GM12878 (cell line): ENCODE data around the gene STXBP3. TPM values are rescaled to one million over a fixed set of nuclear protein-coding genes. Genes with fewer than 3 reads are reported as not detected.

Experiments
- ATAC-seq: fragments of 200-7000 bp; cut with Tn5 transposase; 3 replicates; pipeline ENCODE4 v1.9.1; 2020; ENCODE audit warnings: mild to moderate bottlenecking, moderate library complexity
- BruUV-seq: library from RNA; stranded (reverse); fragments of 400-500 nt; replicated peaks from 2 replicates; lab custom pipeline; 2021; lab: Mats Ljungman, UMichigan
- CTCF ChIA-PET: fragments of 300-600 bp; sonication (Branson Sonifier 250); formaldehyde crosslinking; extraction: SDS; loops from one replicate; lab custom pipeline; 2021; ENCODE audit warnings: inconsistent platforms; lab: Yijun Ruan, JAX
- POLR2A ChIA-PET: fragments of 350-600 bp; formaldehyde crosslinking; extraction: SDS; loops from one replicate; lab custom pipeline; 2021; ENCODE audit warnings: inconsistent platforms; lab: Charles Lee
- RAD21 ChIA-PET: fragments of 300-600 bp; sonication (Branson Sonifier 250); formaldehyde crosslinking; loops from one replicate; lab custom pipeline; 2023; ENCODE audit warnings: antibody characterized with exemption; ENCODE audit not compliant: unreplicated experiment; lab: Charles Lee
- SMC1A ChIA-PET: fragments of 300-600 bp; sonication (Branson Sonifier 250); formaldehyde crosslinking; loops from one replicate; lab custom pipeline; 2023; ENCODE audit not compliant: unreplicated experiment, uncharacterized antibody; lab: Charles Lee
- DNase-seq: peaks from one replicate; pipeline ENCODE4 v3.0.0-alpha.2; 2011; ENCODE audit warnings: low read depth, low spot score
- FAIRE-seq: peaks from 3 replicates; lab custom pipeline; 2011; peaks lifted over from hg19 to GRCh38; lab: Jason Lieb, UNC
- H2AFZ ChIP-seq: 2 replicates; pipeline ENCODE4 v1.6.0; 2011; ENCODE audit warnings: low read depth, low read length, control low read depth; ENCODE audit not compliant: control insufficient read depth
- H3K27ac ChIP-seq: 2 replicates; pipeline ENCODE4 v1.5.1; 2011; ENCODE audit warnings: control low read depth; ENCODE audit not compliant: control insufficient read depth, insufficient read depth
- H3K27me3 ChIP-seq, 2 experiments: replicated peaks in 1 of 2; 2 replicates each; pipeline versions ENCODE4 v1.6.0 to v1.6.1; 2011; ENCODE audit warnings: low read length in 1 of 2; ENCODE audit not compliant: control insufficient read depth in 2 of 2, insufficient read depth in 2 of 2
- H3K36me3 ChIP-seq, 2 experiments: 2 replicates each; pipeline ENCODE4 v1.5.1; 2011; ENCODE audit warnings: low read length in 1 of 2; ENCODE audit not compliant: control insufficient read depth in 2 of 2, insufficient read depth in 2 of 2
- H3K4me1 ChIP-seq: 2 replicates; pipeline ENCODE4 v1.6.1; 2011; ENCODE audit warnings: mild to moderate bottlenecking, low read length, moderate library complexity, mixed read lengths; ENCODE audit not compliant: control insufficient read depth, insufficient read depth
- H3K4me2 ChIP-seq: 2 replicates; pipeline ENCODE4 v1.6.0; 2011; ENCODE audit warnings: control low read depth; ENCODE audit not compliant: control insufficient read depth, insufficient read depth
- H3K4me3 ChIP-seq: fragments of 200-600 bp; sonication (generic); 2 replicates; pipeline ENCODE4 v1.5.1; 2016
- H3K79me2 ChIP-seq: 2 replicates; pipeline ENCODE4 v1.6.0; 2011; ENCODE audit warnings: low read length; ENCODE audit not compliant: control insufficient read depth, insufficient read depth
- H3K9ac ChIP-seq: 2 replicates; pipeline ENCODE4 v1.8.0; 2011; ENCODE audit warnings: low read length, control low read depth, mixed read lengths; ENCODE audit not compliant: control insufficient read depth, insufficient read depth
- H3K9me3 ChIP-seq: replicated peaks from 3 replicates; pipeline ENCODE4 v1.5.1; 2011; ENCODE audit warnings: mild to moderate bottlenecking, low read length; ENCODE audit not compliant: control insufficient read depth, insufficient read depth
- H4K20me1 ChIP-seq: 2 replicates; pipeline ENCODE4 v1.6.0; 2011; ENCODE audit not compliant: control insufficient read depth, insufficient read depth
- BRCA1 ChIP-seq: IDR thresholded peaks from 2 replicates; pipeline ENCODE4 v1.6.1; 2011; ENCODE audit warnings: low read depth, low read length, improper control_type of control experiment
- GABPA ChIP-seq: IDR thresholded peaks from 2 replicates; pipeline ENCODE4 v1.6.1; 2014; ENCODE audit warnings: antibody characterized with exemption, low read depth, mild to moderate bottlenecking, inconsistent platforms
- IRF4 ChIP-seq: IDR thresholded peaks from 2 replicates; pipeline ENCODE4 v1.6.1; 2011; ENCODE audit warnings: low read depth, low read length
- JUNB ChIP-seq: IDR thresholded peaks from 2 replicates; pipeline ENCODE4 v1.6.1; 2016; ENCODE audit warnings: antibody characterized with exemption, mild to moderate bottlenecking
- POLR2AphosphoS5 ChIP-seq: IDR thresholded peaks from 2 replicates; pipeline ENCODE4 v1.6.1; 2011; ENCODE audit warnings: mild to moderate bottlenecking, low read length, inconsistent platforms
- POU2F2 ChIP-seq: IDR thresholded peaks from 3 replicates; pipeline ENCODE4 v1.6.1; 2011; ENCODE audit warnings: low read depth, mild to moderate bottlenecking, low read length, borderline replicate concordance
- RAD51 ChIP-seq: fragments of 450-650 bp; IDR thresholded peaks from 2 replicates; pipeline ENCODE4 v1.6.1; 2016; ENCODE audit warnings: moderate library complexity, mild to moderate bottlenecking, inconsistent platforms
- SIX5 ChIP-seq: IDR thresholded peaks from 2 replicates; pipeline ENCODE4 v1.6.1; 2011; ENCODE audit warnings: mild to moderate bottlenecking, low read depth, low read length, moderate library complexity; ENCODE audit not compliant: severe bottlenecking
- SMAD1 ChIP-seq: fragments of 450-650 bp; IDR thresholded peaks from 2 replicates; pipeline ENCODE4 v1.6.1; 2018; ENCODE audit warnings: mild to moderate bottlenecking, low read depth; ENCODE audit not compliant: partially characterized antibody
- SPI1 ChIP-seq: IDR thresholded peaks from 2 replicates; pipeline ENCODE4 v1.6.1; 2011; ENCODE audit warnings: low read depth, mild to moderate bottlenecking, low read length, moderate library complexity, borderline replicate concordance; ENCODE audit not compliant: insufficient read depth
- YBX1 ChIP-seq: fragments of 450-650 bp; IDR thresholded peaks from 2 replicates; pipeline ENCODE4 v1.6.1; 2016; ENCODE audit warnings: antibody characterized with exemption
- ZBED1 ChIP-seq: IDR thresholded peaks from 2 replicates; pipeline ENCODE4 v1.6.1; 2016; ENCODE audit warnings: borderline replicate concordance
- ZBTB11 ChIP-seq: fragments of 450-650 bp; formaldehyde crosslinking; IDR thresholded peaks from 2 replicates; pipeline ENCODE4 v1.5.0; 2022; ENCODE audit warnings: mild to moderate bottlenecking, missing genetic modification characterization
- ZNF274 ChIP-seq: IDR thresholded peaks from one replicate; pipeline ENCODE4 v1.8.0; 2011; ENCODE audit not compliant: insufficient read length, insufficient read depth
- ZNF384 ChIP-seq: IDR thresholded peaks from 2 replicates; pipeline ENCODE4 v1.6.1; 2012; ENCODE audit warnings: low read depth, mild to moderate bottlenecking, low read length, improper control_type of control experiment, borderline replicate concordance
- WGBS: methylation state at CpG from one replicate; pipeline ENCODE4 v1.1.6; 2016; ENCODE audit warnings: low lambda C conversion rate; ENCODE audit not compliant: insufficient replicate concordance, insufficient coverage; ENCODE audit errors: missing lambda C conversion rate; 5-methylcytosine and 5-hydroxymethylcytosine counted together
- in situ Hi-C: fragments of 300-500 bp; cut with MboI; formaldehyde crosslinking; loops from 9 replicates; pipeline ENCODE4 v1.14.3; 2018; ENCODE audit warnings: mixed read lengths
- intact Hi-C: fragments of 100-400 bp; cut with micrococcal nuclease; formaldehyde crosslinking; loops from one replicate; pipeline ENCODE4 v1.14.2; 2022; ENCODE audit not compliant: unreplicated experiment
- polyA plus RNA-seq, 11 experiments: library from polyadenylated mRNA; depleted of rRNA in 4 of 11; unstranded in 6 of 11; stranded (reverse) in 5 of 11; fragments of >200 nt; fragmentation: Nextera tagmentation in 4 of 11; fragmentation: Illumina TruSeq in 1 of 11; extraction: Ambion mirVana in 4 of 11; extraction: Trizol in 1 of 11; gene quantifications; 1 replicate in 1 of 11; 2 replicates in 10 of 11; pipeline versions ENCODE4 v1.2.1 to v1.2.3, GENCODE V29; 2011 to 2016; ENCODE audit warnings: inconsistent platforms in 2 of 11, missing spikeins in 2 of 11, low read depth in 1 of 11
- total RNA-seq, 4 experiments: library from RNA; depleted of rRNA in 3 of 4; stranded (reverse); fragments of >200 nt in 3 of 4; fragmentation: Illumina TruSeq in 1 of 4; extraction: Trizol in 1 of 4; gene quantifications; 2 replicates each; pipeline versions ENCODE4 v1.2.1 to v1.2.3, GENCODE V29; 2013 to 2021
- TF ChIP-seq, protein P1 (sequence below): IDR thresholded peaks from 2 replicates; pipeline ENCODE4 v1.6.1; 2011; ENCODE audit warnings: borderline replicate concordance, low read depth, mild to moderate bottlenecking, moderate library complexity, mixed read lengths, low read length; ENCODE audit not compliant: insufficient read depth; ENCODE audit errors: extremely low read length
- TF ChIP-seq, protein P2 (sequence below), 3 experiments: IDR thresholded peaks in 2 of 3; conservative IDR thresholded peaks in 1 of 3; 2 replicates each; pipeline ENCODE4 v1.5.1; 2011; ENCODE audit warnings: low read depth in 3 of 3, low read length in 3 of 3, mild to moderate bottlenecking in 3 of 3, control low read depth in 2 of 3, moderate library complexity in 2 of 3, inconsistent platforms in 1 of 3, mixed read lengths in 1 of 3; ENCODE audit not compliant: control insufficient read depth in 2 of 3, insufficient read depth in 1 of 3; ENCODE audit errors: extremely low read depth in 1 of 3

The STXBP3 gene
- total and polyA plus RNA-seq, 10 of the 15 experiments (the other 5 are each of a cell fraction or from before 2014, with no cell fraction given), result 19.6 to 35.1 (median 27.3) TPM

- no peaks in the 10 kb centered on the region for H3K4me1 ChIP-seq
- intact Hi-C loops, result no loop called here
These were observed 95.2 kb downstream of the STXBP3 start for GRCh38 chr1:108841703-108842102.

More at GRCh38 chr1:108841703-108842102, 95.2 kb downstream of the STXBP3 start:
- FAIRE-seq, result no peak
- ChIA-PET POLR2A (no interaction called here), CTCF (interaction anchor here (1.1 to 1.3 kb wide), 2 partner anchors 13 to 55 kb away, joined by 3 to 9 read pairs; no protein-coding TSS in a partner anchor), RAD21 (interaction anchor here (2.1 kb wide), 1 partner anchor 13 kb away, joined by 7 read pairs; no protein-coding TSS in a partner anchor), SMC1A (no interaction called here)
- BruUV-seq, result no TSS peak
- Histone ChIP-seq H2AFZ (no peak overlapping the region), H3K4me2 (no peak overlapping the region), H3K4me3 (no peak overlapping the region), H4K20me1 (no peaks in the 10 kb centered on the region), H3K27me3 (no peaks in the 10 kb centered on the region), H3K79me2 (no peaks in the 10 kb centered on the region), H3K27ac (no peak overlapping the region), H3K9me3 (no peaks in the 10 kb centered on the region), H3K36me3 (no peaks in the 10 kb centered on the region), H3K9ac (no peak overlapping the region)
- no peak for ATAC-seq
- TF ChIP-seq YBX1 (no peak), POLR2AphosphoS5 (no peak), ZBED1 (no peak), ZNF384 (no peak), JUNB (no peak), SPI1 (no peak), POU2F2 (no peak), SMAD1 (no peak), BRCA1 (no peak), RAD51 (no peak), ZBTB11 (no peak), IRF4 (no peak), GABPA (no peak), SIX5 (no peak), ZNF274 (no peak)
- TF ChIP-seq, protein P1, sequence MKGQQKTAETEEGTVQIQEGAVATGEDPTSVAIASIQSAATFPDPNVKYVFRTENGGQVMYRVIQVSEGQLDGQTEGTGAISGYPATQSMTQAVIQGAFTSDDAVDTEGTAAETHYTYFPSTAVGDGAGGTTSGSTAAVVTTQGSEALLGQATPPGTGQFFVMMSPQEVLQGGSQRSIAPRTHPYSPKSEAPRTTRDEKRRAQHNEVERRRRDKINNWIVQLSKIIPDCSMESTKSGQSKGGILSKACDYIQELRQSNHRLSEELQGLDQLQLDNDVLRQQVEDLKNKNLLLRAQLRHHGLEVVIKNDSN, result no peak
- TF ChIP-seq, protein P2, sequence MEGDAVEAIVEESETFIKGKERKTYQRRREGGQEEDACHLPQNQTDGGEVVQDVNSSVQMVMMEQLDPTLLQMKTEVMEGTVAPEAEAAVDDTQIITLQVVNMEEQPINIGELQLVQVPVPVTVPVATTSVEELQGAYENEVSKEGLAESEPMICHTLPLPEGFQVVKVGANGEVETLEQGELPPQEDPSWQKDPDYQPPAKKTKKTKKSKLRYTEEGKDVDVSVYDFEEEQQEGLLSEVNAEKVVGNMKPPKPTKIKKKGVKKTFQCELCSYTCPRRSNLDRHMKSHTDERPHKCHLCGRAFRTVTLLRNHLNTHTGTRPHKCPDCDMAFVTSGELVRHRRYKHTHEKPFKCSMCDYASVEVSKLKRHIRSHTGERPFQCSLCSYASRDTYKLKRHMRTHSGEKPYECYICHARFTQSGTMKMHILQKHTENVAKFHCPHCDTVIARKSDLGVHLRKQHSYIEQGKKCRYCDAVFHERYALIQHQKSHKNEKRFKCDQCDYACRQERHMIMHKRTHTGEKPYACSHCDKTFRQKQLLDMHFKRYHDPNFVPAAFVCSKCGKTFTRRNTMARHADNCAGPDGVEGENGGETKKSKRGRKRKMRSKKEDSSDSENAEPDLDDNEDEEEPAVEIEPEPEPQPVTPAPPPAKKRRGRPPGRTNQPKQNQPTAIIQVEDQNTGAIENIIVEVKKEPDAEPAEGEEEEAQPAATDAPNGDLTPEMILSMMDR (IDR thresholded peaks at IDR 0.05 in 2 of 3, conservative IDR thresholded peaks at IDR 0.05 in 1 of 3; ENCODE audit: control insufficient read depth in 2 of 3, extremely low read depth in 1 of 3, insufficient read depth in 1 of 3, low read depth in 3 of 3, low read length in 3 of 3), result no peak
- DNase-seq, result no peak
- 0% methylated on average over 1 of the region's 1 CpG for WGBS
- in situ Hi-C loops, result no loop called here
